Astrocyte (in vitro differentiated cells and primary cell): Measurements from ENCODE around the gene CRYBA4. TPM values are rescaled to one million over a fixed set of nuclear protein-coding genes. Genes with fewer than 3 reads are reported as not detected.

Source experiments
- DNase-seq: peaks from one replicate; pipeline ENCODE4 v3.0.0-alpha.2; 2010; ENCODE audit warnings: low read depth
- FAIRE-seq: peaks from 2 replicates; lab custom pipeline; 2011; peaks lifted over from hg19 to GRCh38; lab: Jason Lieb, UNC
- H2AFZ ChIP-seq: 2 replicates; pipeline ENCODE4 v1.6.0; 2012; ENCODE audit warnings: low read depth, low read length, inconsistent platforms
- H3K27ac ChIP-seq: 2 replicates; pipeline ENCODE4 v1.5.1; 2011; ENCODE audit warnings: low read depth, low read length, inconsistent platforms
- H3K27me3 ChIP-seq: 2 replicates; pipeline ENCODE4 v1.6.0; 2011; ENCODE audit warnings: low read length, inconsistent platforms; ENCODE audit not compliant: insufficient read depth
- H3K36me3 ChIP-seq: 2 replicates; pipeline ENCODE4 v1.5.1; 2011; ENCODE audit warnings: low read length, inconsistent platforms; ENCODE audit not compliant: insufficient read depth
- H3K4me1 ChIP-seq: 2 replicates; pipeline ENCODE4 v1.5.1; 2011; ENCODE audit warnings: low read length, inconsistent platforms; ENCODE audit not compliant: insufficient read depth
- H3K4me2 ChIP-seq: 2 replicates; pipeline ENCODE4 v1.6.0; 2012; ENCODE audit warnings: low read length, inconsistent platforms
- H3K4me3 ChIP-seq: 2 replicates; pipeline ENCODE4 v1.5.1; 2011; ENCODE audit warnings: low read depth, mild to moderate bottlenecking, low read length, inconsistent platforms; ENCODE audit not compliant: insufficient read depth
- H3K79me2 ChIP-seq: 2 replicates; pipeline ENCODE4 v1.6.0; 2012; ENCODE audit warnings: mild to moderate bottlenecking, low read length, inconsistent platforms; ENCODE audit not compliant: insufficient read depth
- H3K9ac ChIP-seq: 2 replicates; pipeline ENCODE4 v1.6.0; 2012; ENCODE audit warnings: mild to moderate bottlenecking, low read length, inconsistent platforms
- H3K9me3 ChIP-seq: 2 replicates; pipeline ENCODE4 v1.5.1; 2012; ENCODE audit warnings: low read depth, mild to moderate bottlenecking, low read length, inconsistent platforms; ENCODE audit not compliant: insufficient read depth
- H4K20me1 ChIP-seq: 2 replicates; pipeline ENCODE4 v1.6.0; 2012; ENCODE audit warnings: low read length, inconsistent platforms; ENCODE audit not compliant: insufficient read depth
- H3K27ac Mint-ChIP-seq: one replicate; pipeline ENCODE4 v1.8.0; 2021; ENCODE audit warnings: mild to moderate bottlenecking, mixed read lengths; ENCODE audit not compliant: unreplicated experiment
- H3K27me3 Mint-ChIP-seq: one replicate; pipeline ENCODE4 v1.8.0; 2021; ENCODE audit warnings: low read depth, mixed read lengths; ENCODE audit not compliant: unreplicated experiment
- H3K36me3 Mint-ChIP-seq: one replicate; pipeline ENCODE4 v1.8.0; 2021; ENCODE audit warnings: low read depth, mixed read lengths; ENCODE audit not compliant: unreplicated experiment
- H3K4me1 Mint-ChIP-seq: one replicate; pipeline ENCODE4 v1.8.0; 2021; ENCODE audit warnings: low read depth, mixed read lengths; ENCODE audit not compliant: unreplicated experiment
- H3K4me3 Mint-ChIP-seq: one replicate; pipeline ENCODE4 v1.8.0; 2021; ENCODE audit warnings: mild to moderate bottlenecking, moderate library complexity, mixed read lengths; ENCODE audit not compliant: unreplicated experiment
- H3K9me3 Mint-ChIP-seq: one replicate; pipeline ENCODE4 v1.8.0; 2021; ENCODE audit warnings: mild to moderate bottlenecking, mixed read lengths; ENCODE audit not compliant: unreplicated experiment
- CTCF ChIP-seq: IDR thresholded peaks from 2 replicates; pipeline ENCODE4 v1.5.1; 2011; ENCODE audit warnings: low read depth, mild to moderate bottlenecking, inconsistent platforms, low read length, moderate library complexity; ENCODE audit not compliant: insufficient read depth
- EZH2 ChIP-seq: IDR thresholded peaks from 2 replicates; pipeline ENCODE4 v1.6.1; 2012; ENCODE audit warnings: mild to moderate bottlenecking, low read length, inconsistent platforms; ENCODE audit not compliant: insufficient read depth
- total RNA-seq: library from RNA; stranded (reverse); gene quantifications from 2 replicates; pipeline ENCODE4 v1.2.1, GENCODE V29; 2021

Gene CRYBA4
- total RNA-seq, 1 donor from 2014 or later: 1.1 TPM

- no peak overlapping the region for H3K4me2 ChIP-seq
- H3K9ac ChIP-seq: no peak overlapping the region
- DNase-seq (no peak), FAIRE-seq (no peak)
- Mint-ChIP-seq H3K4me3 (no peak overlapping the region), H3K27ac (no peak overlapping the region), H3K4me1 (peaks cover 14% of the 10 kb centered on the region), H3K9me3 (no peaks in the 10 kb centered on the region), H3K27me3 (peaks cover 34% of the 10 kb centered on the region), H3K36me3 (peaks cover 3% of the 10 kb centered on the region)
- H3K27me3 ChIP-seq: peaks cover 3% of the 10 kb centered on the region
- TF ChIP-seq EZH2 (no peak), CTCF (no peak)
- H3K4me1 ChIP-seq: peaks cover 15% of the 10 kb centered on the region
- no peaks in the 10 kb centered on the region for H3K9me3 ChIP-seq
- no peaks in the 10 kb centered on the region for H3K79me2 ChIP-seq
- no peak overlapping the region for H2AFZ ChIP-seq
- H3K36me3 ChIP-seq: no peaks in the 10 kb centered on the region
- no peak overlapping the region for H3K27ac ChIP-seq
- no peaks in the 10 kb centered on the region for H4K20me1 ChIP-seq
- H3K4me3 ChIP-seq: no peak overlapping the region
Measured at GRCh38 chr22:26615149-26615548, 6.6 kb upstream of the CRYBA4 start.

- Histone ChIP-seq H3K36me3 (no peaks in the 10 kb centered on the region), H3K79me2 (no peaks in the 10 kb centered on the region), H4K20me1 (no peaks in the 10 kb centered on the region), H3K4me2 (no peak overlapping the region), H2AFZ (no peak overlapping the region), H3K27me3 (peaks cover 3% of the 10 kb centered on the region), H3K27ac (no peak overlapping the region), H3K9ac (no peak overlapping the region), H3K9me3 (no peaks in the 10 kb centered on the region), H3K4me1 (peaks cover 8% of the 10 kb centered on the region), H3K4me3 (no peak overlapping the region)
- FAIRE-seq (no peak), DNase-seq (no peak)
- TF ChIP-seq CTCF (no peak), EZH2 (no peak)
- H3K27me3 Mint-ChIP-seq: peaks cover 34% of the 10 kb centered on the region
- no peaks in the 10 kb centered on the region for H3K9me3 Mint-ChIP-seq
- peaks cover 12% of the 10 kb centered on the region for H3K4me1 Mint-ChIP-seq
- H3K27ac Mint-ChIP-seq: no peak overlapping the region
- H3K36me3 Mint-ChIP-seq: peaks cover 3% of the 10 kb centered on the region
- no peak overlapping the region for H3K4me3 Mint-ChIP-seq
Measured at GRCh38 chr22:26615830-26616435, 5.8 kb upstream of the CRYBA4 start.

- Mint-ChIP-seq H3K36me3 (peaks cover 3% of the 10 kb centered on the region), H3K27ac (no peak overlapping the region), H3K4me1 (peaks cover 12% of the 10 kb centered on the region), H3K27me3 (peaks cover 34% of the 10 kb centered on the region), H3K9me3 (no peaks in the 10 kb centered on the region), H3K4me3 (no peak overlapping the region)
- no peak for TF ChIP-seq CTCF
- TF ChIP-seq EZH2: no peak
- H2AFZ ChIP-seq: no peak overlapping the region
- DNase-seq: no peak
- peaks cover 5% of the 10 kb centered on the region for H3K4me1 ChIP-seq
- no peak overlapping the region for H3K27ac ChIP-seq
- H3K27me3 ChIP-seq: peaks cover 3% of the 10 kb centered on the region
- no peaks in the 10 kb centered on the region for H4K20me1 ChIP-seq
- no peaks in the 10 kb centered on the region for H3K36me3 ChIP-seq
- H3K9me3 ChIP-seq: no peaks in the 10 kb centered on the region
- no peak overlapping the region for H3K9ac ChIP-seq
- no peak for FAIRE-seq
- H3K79me2 ChIP-seq: no peaks in the 10 kb centered on the region
- H3K4me2 ChIP-seq: no peak overlapping the region
- H3K4me3 ChIP-seq: no peak overlapping the region
Measured at GRCh38 chr22:26616650-26617049, 5.1 kb upstream of the CRYBA4 start.
